Measurements from ENCODE around the gene FAM135A.
A peak's percentile ranks its signal among the peaks of the same experiment; 100 is the strongest.

The FAM135A gene

DNA sequence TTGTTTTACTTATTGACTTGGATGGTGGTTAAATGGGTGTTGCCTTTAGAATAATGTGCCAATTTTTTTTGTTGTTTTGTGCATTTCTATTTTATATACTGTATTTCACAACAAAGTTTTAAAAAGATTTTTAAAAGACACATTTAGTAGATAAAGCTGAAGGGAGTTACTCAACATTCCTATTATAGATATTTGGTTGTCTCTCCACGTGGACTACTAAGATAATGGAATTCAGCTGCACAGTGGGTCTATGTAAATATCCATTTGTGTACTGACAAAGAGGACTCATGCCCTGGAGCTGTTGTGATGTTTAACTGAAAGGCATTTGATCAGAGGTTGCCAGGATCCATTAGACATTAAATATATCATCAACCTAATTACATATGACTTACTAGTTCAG, 23.2 kb upstream of the FAM135A start:
- ChIA-PET CTCF (interaction anchor here (2.4 to 5.4 kb wide), 2 partner anchors 13 to 20 kb away, joined by 10 to 36 read pairs; no protein-coding TSS in a partner anchor), POLR2A (interaction anchor here (2.8 kb wide), 1 partner anchor 23 kb away, joined by 10 read pairs; the partner anchor contains the start of gene FAM135A)
- Histone ChIP-seq H3K9me3 (ENCODE audit: control insufficient read depth, insufficient read depth, low read depth, low read length) (no peaks in the 10 kb centered on the region), H3K4me3 (ENCODE audit: low read depth, low read length) (no peak overlapping the region), H3K36me3 (ENCODE audit: control insufficient read depth in 2 of 2, insufficient read depth in 1 of 2, low read length in 2 of 2) (no peaks in the 10 kb centered on the region), H3K27ac (ENCODE audit: extremely low read depth, low read depth, low read length) (no peak overlapping the region), H3K4me1 (ENCODE audit: control insufficient read depth, insufficient read depth, low read length) (no peaks in the 10 kb centered on the region; the same call in 1 of the 2 replicates)
- 0 out of 2 replicates have a peak, but pooled peaks have one; percentile 18 for TF ChIP-seq MEIS1 (CRISPR knock-in tag; IDR thresholded peaks at IDR 0.05; ENCODE audit: borderline replicate concordance)
- TF ChIP-seq, protein P1, sequence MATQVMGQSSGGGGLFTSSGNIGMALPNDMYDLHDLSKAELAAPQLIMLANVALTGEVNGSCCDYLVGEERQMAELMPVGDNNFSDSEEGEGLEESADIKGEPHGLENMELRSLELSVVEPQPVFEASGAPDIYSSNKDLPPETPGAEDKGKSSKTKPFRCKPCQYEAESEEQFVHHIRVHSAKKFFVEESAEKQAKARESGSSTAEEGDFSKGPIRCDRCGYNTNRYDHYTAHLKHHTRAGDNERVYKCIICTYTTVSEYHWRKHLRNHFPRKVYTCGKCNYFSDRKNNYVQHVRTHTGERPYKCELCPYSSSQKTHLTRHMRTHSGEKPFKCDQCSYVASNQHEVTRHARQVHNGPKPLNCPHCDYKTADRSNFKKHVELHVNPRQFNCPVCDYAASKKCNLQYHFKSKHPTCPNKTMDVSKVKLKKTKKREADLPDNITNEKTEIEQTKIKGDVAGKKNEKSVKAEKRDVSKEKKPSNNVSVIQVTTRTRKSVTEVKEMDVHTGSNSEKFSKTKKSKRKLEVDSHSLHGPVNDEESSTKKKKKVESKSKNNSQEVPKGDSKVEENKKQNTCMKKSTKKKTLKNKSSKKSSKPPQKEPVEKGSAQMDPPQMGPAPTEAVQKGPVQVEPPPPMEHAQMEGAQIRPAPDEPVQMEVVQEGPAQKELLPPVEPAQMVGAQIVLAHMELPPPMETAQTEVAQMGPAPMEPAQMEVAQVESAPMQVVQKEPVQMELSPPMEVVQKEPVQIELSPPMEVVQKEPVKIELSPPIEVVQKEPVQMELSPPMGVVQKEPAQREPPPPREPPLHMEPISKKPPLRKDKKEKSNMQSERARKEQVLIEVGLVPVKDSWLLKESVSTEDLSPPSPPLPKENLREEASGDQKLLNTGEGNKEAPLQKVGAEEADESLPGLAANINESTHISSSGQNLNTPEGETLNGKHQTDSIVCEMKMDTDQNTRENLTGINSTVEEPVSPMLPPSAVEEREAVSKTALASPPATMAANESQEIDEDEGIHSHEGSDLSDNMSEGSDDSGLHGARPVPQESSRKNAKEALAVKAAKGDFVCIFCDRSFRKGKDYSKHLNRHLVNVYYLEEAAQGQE (tag by site-specific recombination; IDR thresholded peaks at IDR 0.05) = no peak

DNA sequence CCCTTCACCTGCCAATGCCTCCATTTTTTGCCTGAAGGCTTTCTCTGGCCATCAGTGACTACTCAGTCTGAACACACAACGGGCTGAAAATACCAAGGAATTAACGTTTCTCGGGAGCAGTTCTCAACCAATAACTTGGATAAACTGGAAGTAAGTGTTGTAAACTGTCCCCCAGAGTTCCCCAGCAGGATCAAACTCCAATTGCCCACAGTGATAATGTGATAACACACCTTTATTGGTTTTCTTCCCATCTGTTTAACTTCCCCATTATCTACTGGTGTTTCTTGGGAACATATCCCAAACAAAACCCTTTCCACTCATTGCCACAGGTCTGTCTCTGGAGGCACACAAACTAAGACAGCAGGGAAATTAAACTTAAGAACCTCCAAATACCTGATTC, 21.8 kb upstream of the FAM135A start:
- ChIA-PET POLR2A (no interaction called here), CTCF (interaction anchor here (0.7 to 5.4 kb wide), 3 partner anchors 21 to 166 kb away, joined by 3 to 36 read pairs (median 3); no protein-coding TSS in a partner anchor)
- Histone ChIP-seq H3K9me3 (ENCODE audit: control insufficient read depth, insufficient read depth, low read depth, low read length) (no peaks in the 10 kb centered on the region), H3K36me3 (ENCODE audit: control insufficient read depth in 2 of 2, insufficient read depth in 1 of 2, low read length in 2 of 2) (no peaks in the 10 kb centered on the region), H3K4me1 (ENCODE audit: control insufficient read depth, insufficient read depth, low read length) (no peaks in the 10 kb centered on the region; the same call in 1 of the 2 replicates), H3K27ac (ENCODE audit: extremely low read depth, low read depth, low read length) (no peak overlapping the region), H3K4me3 (ENCODE audit: low read depth, low read length) (no peak overlapping the region)
- TF ChIP-seq, protein P2, sequence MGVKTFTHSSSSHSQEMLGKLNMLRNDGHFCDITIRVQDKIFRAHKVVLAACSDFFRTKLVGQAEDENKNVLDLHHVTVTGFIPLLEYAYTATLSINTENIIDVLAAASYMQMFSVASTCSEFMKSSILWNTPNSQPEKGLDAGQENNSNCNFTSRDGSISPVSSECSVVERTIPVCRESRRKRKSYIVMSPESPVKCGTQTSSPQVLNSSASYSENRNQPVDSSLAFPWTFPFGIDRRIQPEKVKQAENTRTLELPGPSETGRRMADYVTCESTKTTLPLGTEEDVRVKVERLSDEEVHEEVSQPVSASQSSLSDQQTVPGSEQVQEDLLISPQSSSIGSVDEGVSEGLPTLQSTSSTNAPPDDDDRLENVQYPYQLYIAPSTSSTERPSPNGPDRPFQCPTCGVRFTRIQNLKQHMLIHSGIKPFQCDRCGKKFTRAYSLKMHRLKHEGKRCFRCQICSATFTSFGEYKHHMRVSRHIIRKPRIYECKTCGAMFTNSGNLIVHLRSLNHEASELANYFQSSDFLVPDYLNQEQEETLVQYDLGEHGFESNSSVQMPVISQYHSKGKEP (tag by site-specific recombination; IDR thresholded peaks at IDR 0.05) = no peak
- TF ChIP-seq ZNF624 (tag by site-specific recombination; IDR thresholded peaks at IDR 0.05) (no peak), EGR2 (tag by site-specific recombination; IDR thresholded peaks at IDR 0.05; ENCODE audit: low read depth) (no peak), ZNF19 (tag by site-specific recombination; IDR thresholded peaks at IDR 0.05; ENCODE audit: low read depth) (no peak), ZNF785 (tag by site-specific recombination; IDR thresholded peaks at IDR 0.05) (no peak), SP2 (tag by site-specific recombination; IDR thresholded peaks at IDR 0.05) (no peak), ZNF677 (tag by site-specific recombination; IDR thresholded peaks at IDR 0.05) (no peak), ZNF48 (tag by site-specific recombination; IDR thresholded peaks at IDR 0.05) (no peak), SP3 (tag by site-specific recombination; IDR thresholded peaks at IDR 0.05) (no peak), SP7 (tag by site-specific recombination; IDR thresholded peaks at IDR 0.05) (no peak), KLF1 (tag by site-specific recombination; IDR thresholded peaks at IDR 0.05) (no peak), ZNF175 (tag by site-specific recombination; IDR thresholded peaks at IDR 0.05) (no peak)
- TF ChIP-seq, protein P3, sequence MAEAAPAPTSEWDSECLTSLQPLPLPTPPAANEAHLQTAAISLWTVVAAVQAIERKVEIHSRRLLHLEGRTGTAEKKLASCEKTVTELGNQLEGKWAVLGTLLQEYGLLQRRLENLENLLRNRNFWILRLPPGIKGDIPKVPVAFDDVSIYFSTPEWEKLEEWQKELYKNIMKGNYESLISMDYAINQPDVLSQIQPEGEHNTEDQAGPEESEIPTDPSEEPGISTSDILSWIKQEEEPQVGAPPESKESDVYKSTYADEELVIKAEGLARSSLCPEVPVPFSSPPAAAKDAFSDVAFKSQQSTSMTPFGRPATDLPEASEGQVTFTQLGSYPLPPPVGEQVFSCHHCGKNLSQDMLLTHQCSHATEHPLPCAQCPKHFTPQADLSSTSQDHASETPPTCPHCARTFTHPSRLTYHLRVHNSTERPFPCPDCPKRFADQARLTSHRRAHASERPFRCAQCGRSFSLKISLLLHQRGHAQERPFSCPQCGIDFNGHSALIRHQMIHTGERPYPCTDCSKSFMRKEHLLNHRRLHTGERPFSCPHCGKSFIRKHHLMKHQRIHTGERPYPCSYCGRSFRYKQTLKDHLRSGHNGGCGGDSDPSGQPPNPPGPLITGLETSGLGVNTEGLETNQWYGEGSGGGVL (tag by site-specific recombination; IDR thresholded peaks at IDR 0.05) = no peak
- TF ChIP-seq, protein P4, sequence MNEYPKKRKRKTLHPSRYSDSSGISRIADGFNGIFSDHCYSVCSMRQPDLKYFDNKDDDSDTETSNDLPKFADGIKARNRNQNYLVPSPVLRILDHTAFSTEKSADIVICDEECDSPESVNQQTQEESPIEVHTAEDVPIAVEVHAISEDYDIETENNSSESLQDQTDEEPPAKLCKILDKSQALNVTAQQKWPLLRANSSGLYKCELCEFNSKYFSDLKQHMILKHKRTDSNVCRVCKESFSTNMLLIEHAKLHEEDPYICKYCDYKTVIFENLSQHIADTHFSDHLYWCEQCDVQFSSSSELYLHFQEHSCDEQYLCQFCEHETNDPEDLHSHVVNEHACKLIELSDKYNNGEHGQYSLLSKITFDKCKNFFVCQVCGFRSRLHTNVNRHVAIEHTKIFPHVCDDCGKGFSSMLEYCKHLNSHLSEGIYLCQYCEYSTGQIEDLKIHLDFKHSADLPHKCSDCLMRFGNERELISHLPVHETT (tag by site-specific recombination; IDR thresholded peaks at IDR 0.05) = no peak
- TF ChIP-seq, protein P5, sequence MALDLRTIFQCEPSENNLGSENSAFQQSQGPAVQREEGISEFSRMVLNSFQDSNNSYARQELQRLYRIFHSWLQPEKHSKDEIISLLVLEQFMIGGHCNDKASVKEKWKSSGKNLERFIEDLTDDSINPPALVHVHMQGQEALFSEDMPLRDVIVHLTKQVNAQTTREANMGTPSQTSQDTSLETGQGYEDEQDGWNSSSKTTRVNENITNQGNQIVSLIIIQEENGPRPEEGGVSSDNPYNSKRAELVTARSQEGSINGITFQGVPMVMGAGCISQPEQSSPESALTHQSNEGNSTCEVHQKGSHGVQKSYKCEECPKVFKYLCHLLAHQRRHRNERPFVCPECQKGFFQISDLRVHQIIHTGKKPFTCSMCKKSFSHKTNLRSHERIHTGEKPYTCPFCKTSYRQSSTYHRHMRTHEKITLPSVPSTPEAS (tag by site-specific recombination; IDR thresholded peaks at IDR 0.05) = no peak
- TF ChIP-seq, protein P6, sequence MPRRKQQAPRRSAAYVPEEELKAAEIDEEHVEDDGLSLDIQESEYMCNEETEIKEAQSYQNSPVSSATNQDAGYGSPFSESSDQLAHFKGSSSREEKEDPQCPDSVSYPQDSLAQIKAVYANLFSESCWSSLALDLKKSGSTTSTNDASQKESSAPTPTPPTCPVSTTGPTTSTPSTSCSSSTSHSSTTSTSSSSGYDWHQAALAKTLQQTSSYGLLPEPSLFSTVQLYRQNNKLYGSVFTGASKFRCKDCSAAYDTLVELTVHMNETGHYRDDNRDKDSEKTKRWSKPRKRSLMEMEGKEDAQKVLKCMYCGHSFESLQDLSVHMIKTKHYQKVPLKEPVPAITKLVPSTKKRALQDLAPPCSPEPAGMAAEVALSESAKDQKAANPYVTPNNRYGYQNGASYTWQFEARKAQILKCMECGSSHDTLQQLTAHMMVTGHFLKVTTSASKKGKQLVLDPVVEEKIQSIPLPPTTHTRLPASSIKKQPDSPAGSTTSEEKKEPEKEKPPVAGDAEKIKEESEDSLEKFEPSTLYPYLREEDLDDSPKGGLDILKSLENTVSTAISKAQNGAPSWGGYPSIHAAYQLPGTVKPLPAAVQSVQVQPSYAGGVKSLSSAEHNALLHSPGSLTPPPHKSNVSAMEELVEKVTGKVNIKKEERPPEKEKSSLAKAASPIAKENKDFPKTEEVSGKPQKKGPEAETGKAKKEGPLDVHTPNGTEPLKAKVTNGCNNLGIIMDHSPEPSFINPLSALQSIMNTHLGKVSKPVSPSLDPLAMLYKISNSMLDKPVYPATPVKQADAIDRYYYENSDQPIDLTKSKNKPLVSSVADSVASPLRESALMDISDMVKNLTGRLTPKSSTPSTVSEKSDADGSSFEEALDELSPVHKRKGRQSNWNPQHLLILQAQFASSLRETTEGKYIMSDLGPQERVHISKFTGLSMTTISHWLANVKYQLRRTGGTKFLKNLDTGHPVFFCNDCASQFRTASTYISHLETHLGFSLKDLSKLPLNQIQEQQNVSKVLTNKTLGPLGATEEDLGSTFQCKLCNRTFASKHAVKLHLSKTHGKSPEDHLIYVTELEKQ (tag by site-specific recombination; IDR thresholded peaks at IDR 0.05; ENCODE audit: borderline replicate concordance) = no peak
- TF ChIP-seq, protein P7, sequence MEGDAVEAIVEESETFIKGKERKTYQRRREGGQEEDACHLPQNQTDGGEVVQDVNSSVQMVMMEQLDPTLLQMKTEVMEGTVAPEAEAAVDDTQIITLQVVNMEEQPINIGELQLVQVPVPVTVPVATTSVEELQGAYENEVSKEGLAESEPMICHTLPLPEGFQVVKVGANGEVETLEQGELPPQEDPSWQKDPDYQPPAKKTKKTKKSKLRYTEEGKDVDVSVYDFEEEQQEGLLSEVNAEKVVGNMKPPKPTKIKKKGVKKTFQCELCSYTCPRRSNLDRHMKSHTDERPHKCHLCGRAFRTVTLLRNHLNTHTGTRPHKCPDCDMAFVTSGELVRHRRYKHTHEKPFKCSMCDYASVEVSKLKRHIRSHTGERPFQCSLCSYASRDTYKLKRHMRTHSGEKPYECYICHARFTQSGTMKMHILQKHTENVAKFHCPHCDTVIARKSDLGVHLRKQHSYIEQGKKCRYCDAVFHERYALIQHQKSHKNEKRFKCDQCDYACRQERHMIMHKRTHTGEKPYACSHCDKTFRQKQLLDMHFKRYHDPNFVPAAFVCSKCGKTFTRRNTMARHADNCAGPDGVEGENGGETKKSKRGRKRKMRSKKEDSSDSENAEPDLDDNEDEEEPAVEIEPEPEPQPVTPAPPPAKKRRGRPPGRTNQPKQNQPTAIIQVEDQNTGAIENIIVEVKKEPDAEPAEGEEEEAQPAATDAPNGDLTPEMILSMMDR (tag by site-specific recombination; IDR thresholded peaks at IDR 0.05) = no peak

All from HEK293 (cell line).